Parathyroid adenoma (tissue), 2 donors: ENCODE results near the gene PRIMPOL.

Experiments
- H2AFZ ChIP-seq: fragments of 300-600 bp; sonication (generic); one replicate; pipeline ENCODE4 v1.7.0; 2017; ENCODE audit warnings: antibody characterized with exemption, mild to moderate bottlenecking
- H3K27ac ChIP-seq: fragments of 300-600 bp; sonication (generic); one replicate; pipeline ENCODE4 v1.7.0; 2017
- H3K27me3 ChIP-seq: fragments of 300-600 bp; sonication (generic); one replicate; pipeline ENCODE4 v1.7.0; 2017; ENCODE audit warnings: low read length; ENCODE audit not compliant: control insufficient read depth, insufficient read depth
- H3K36me3 ChIP-seq: fragments of 300-600 bp; sonication (generic); one replicate; pipeline ENCODE4 v1.7.0; 2017; ENCODE audit warnings: low read length; ENCODE audit not compliant: control insufficient read depth, insufficient read depth
- H3K4me1 ChIP-seq: fragments of 300-600 bp; sonication (generic); one replicate; pipeline ENCODE4 v1.7.0; 2017; ENCODE audit warnings: control low read depth
- H3K4me2 ChIP-seq: fragments of 300-600 bp; sonication (generic); one replicate; pipeline ENCODE4 v1.7.0; 2017; ENCODE audit warnings: low read length
- H3K4me3 ChIP-seq: fragments of 300-600 bp; sonication (generic); one replicate; pipeline ENCODE4 v1.7.0; 2017; ENCODE audit warnings: low read depth, low read length
- H3K79me2 ChIP-seq: fragments of 300-600 bp; sonication (generic); one replicate; pipeline ENCODE4 v1.7.0; 2017; ENCODE audit warnings: control low read depth
- H3K9ac ChIP-seq: fragments of 300-600 bp; sonication (generic); one replicate; pipeline ENCODE4 v1.7.0; 2017; ENCODE audit warnings: mild to moderate bottlenecking
- H3K9me3 ChIP-seq: fragments of 300-600 bp; sonication (generic); one replicate; pipeline ENCODE4 v1.7.0; 2017; ENCODE audit warnings: low read length; ENCODE audit not compliant: control insufficient read depth
- TF ChIP-seq, protein P1 (sequence below): fragments of 300-600 bp; sonication (generic); IDR thresholded peaks from one replicate; pipeline ENCODE4 v1.7.0; 2017; ENCODE audit warnings: antibody characterized with exemption, mild to moderate bottlenecking
- donor health status: primary hyperparathyroidism.

The PRIMPOL gene

DNA sequence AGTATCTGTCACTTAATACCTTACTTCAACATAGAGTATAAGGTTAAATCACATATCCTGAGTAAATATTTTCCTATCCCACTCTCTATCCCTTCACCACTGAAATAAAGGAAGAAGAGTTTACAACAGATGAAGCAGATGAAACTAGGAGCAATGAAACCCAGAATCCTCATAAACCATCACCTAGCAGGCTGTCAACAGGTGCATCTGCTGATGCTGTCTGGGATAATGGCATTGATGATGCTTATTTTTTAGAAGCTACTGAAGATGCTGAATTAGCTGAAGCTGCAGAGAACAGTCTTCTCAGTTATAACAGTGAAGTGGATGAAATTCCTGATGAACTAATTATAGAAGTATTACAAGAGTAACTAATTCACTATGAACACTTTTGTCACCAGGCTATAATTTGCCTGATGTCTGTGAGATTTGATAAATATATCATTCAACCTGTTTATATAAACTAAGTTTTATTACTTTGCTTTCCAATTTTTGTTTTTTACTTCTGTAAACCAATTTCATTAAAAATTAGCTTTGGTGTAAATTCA lies 44.9 kb downstream of the PRIMPOL start:
- Histone ChIP-seq H3K9me3 (no peaks in the 10 kb centered on the region), H3K4me2 (no peak overlapping the region), H3K4me3 (no peak overlapping the region), H3K27ac (no peak overlapping the region), H2AFZ (no peak overlapping the region), H3K79me2 (no peaks in the 10 kb centered on the region), H3K27me3 (no peaks in the 10 kb centered on the region), H3K4me1 (no peaks in the 10 kb centered on the region), H3K36me3 (no peaks in the 10 kb centered on the region), H3K9ac (no peak overlapping the region)
- TF ChIP-seq, protein P1, sequence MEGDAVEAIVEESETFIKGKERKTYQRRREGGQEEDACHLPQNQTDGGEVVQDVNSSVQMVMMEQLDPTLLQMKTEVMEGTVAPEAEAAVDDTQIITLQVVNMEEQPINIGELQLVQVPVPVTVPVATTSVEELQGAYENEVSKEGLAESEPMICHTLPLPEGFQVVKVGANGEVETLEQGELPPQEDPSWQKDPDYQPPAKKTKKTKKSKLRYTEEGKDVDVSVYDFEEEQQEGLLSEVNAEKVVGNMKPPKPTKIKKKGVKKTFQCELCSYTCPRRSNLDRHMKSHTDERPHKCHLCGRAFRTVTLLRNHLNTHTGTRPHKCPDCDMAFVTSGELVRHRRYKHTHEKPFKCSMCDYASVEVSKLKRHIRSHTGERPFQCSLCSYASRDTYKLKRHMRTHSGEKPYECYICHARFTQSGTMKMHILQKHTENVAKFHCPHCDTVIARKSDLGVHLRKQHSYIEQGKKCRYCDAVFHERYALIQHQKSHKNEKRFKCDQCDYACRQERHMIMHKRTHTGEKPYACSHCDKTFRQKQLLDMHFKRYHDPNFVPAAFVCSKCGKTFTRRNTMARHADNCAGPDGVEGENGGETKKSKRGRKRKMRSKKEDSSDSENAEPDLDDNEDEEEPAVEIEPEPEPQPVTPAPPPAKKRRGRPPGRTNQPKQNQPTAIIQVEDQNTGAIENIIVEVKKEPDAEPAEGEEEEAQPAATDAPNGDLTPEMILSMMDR = no peak

DNA sequence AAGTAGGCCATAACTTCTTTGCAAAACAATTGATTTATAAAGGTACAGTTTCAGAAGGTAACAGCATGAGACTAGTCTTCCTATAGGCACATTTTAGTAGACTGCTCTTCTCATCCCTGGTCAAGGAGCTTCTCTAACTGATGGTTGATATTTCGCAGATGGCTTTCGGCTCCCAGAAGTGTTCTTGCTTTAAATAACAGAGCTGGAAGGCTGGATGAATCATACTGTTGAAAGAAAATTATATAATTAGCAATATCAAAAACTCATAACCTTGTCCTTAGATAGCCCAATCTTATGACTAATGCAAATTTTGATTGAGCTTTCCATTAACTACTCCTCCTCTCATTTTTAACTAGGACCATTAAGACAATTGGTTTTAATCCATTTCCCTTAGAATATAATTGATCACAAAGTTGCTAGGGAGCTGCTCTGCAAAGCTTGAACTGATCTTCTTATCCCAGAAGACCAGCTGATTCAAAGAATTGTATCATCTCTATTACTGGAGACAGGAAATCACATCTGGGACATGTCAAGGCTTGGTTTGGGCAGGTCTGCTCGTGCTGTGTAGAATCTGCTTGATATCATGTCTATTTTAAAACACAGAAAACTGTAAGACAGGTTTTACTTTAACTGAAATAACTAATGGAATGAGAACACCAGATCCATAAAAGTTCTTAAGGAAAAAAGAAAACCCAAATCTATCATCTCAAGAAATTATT lies 45.8 kb downstream of the PRIMPOL start:
- Histone ChIP-seq H2AFZ (no peak overlapping the region), H3K4me2 (no peak overlapping the region), H3K4me1 (no peaks in the 10 kb centered on the region), H3K9ac (no peak overlapping the region), H3K4me3 (no peak overlapping the region), H3K79me2 (no peaks in the 10 kb centered on the region), H3K27me3 (no peaks in the 10 kb centered on the region), H3K36me3 (no peaks in the 10 kb centered on the region), H3K9me3 (no peaks in the 10 kb centered on the region), H3K27ac (no peak overlapping the region)
- TF ChIP-seq, protein P1 = no peak

DNA sequence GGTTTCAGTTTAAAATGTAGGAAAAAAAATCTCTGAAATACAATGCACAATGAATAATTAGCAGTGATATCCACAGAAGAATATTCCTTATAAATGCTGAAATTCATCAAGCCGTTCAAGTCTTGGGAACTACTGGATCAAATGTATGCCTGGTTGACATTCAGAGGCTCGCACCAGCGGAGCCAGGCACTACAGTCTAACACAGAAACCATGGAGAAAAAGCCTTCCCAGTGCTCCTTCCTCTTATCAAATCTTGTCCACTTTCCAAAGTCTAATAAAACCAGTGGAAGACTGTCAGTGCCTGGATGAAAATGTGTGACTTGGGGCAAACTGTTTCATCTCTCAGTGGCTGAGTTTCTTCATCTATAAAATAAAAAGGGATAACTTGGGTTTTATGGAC lies 48.4 kb downstream of the PRIMPOL start:
- Histone ChIP-seq H3K4me3 (no peak overlapping the region), H3K79me2 (no peaks in the 10 kb centered on the region), H3K36me3 (no peaks in the 10 kb centered on the region), H3K4me1 (no peaks in the 10 kb centered on the region), H2AFZ (no peak overlapping the region), H3K9me3 (no peaks in the 10 kb centered on the region), H3K4me2 (no peak overlapping the region), H3K27ac (no peak overlapping the region), H3K9ac (no peak overlapping the region), H3K27me3 (no peaks in the 10 kb centered on the region)
- TF ChIP-seq, protein P1 = no peak

DNA sequence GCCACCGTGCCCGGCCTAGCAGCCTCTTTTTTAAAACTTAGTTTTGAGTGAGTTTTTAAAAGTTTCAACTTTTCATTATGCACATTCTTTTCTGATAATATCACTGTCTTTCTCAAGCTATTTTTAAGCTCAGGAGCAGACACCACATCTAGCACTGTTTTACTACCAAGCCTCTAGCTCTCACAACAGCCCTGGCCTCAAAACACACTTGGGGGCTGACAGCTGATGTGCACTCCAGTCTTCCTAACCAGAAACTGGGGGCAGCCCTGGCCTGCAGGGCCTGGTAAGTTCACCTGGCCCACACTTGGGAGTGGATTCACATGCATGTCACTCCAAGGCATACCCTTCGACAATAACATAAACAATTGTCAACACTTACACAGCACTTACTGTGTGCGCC lies 50.4 kb downstream of the PRIMPOL start:
- Histone ChIP-seq H3K79me2 (no peaks in the 10 kb centered on the region), H3K27ac (no peak overlapping the region), H3K36me3 (no peaks in the 10 kb centered on the region), H3K9me3 (no peaks in the 10 kb centered on the region), H3K4me2 (no peak overlapping the region), H3K9ac (no peak overlapping the region), H3K4me1 (no peaks in the 10 kb centered on the region), H2AFZ (no peak overlapping the region), H3K4me3 (no peak overlapping the region), H3K27me3 (no peaks in the 10 kb centered on the region)
- TF ChIP-seq, protein P1 = no peak

DNA sequence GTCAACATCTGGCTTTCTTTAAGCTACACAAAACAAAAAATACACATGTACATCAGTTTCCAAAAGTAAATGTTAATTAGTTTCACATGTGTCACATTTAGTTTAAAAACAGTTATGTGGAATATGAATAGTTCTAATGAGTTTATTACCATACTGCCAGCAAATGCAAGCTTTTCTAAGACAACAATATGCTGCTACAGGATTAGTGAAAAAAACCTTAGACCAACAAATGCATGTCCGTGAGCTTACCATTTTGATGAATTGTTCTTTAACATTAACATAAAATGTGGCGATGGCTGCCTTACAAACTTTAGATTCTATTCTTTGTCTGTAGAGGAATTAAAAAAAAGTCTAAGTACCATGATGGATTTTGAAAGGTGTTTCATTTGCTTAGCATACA lies 52.6 kb downstream of the PRIMPOL start:
- Histone ChIP-seq H3K79me2 (no peaks in the 10 kb centered on the region), H3K27ac (no peak overlapping the region), H3K9ac (no peak overlapping the region), H3K4me3 (no peak overlapping the region), H3K9me3 (no peaks in the 10 kb centered on the region), H3K27me3 (no peaks in the 10 kb centered on the region), H3K36me3 (no peaks in the 10 kb centered on the region), H3K4me1 (no peaks in the 10 kb centered on the region), H2AFZ (no peak overlapping the region), H3K4me2 (no peak overlapping the region)
- TF ChIP-seq, protein P1 = no peak
